Measurements from ENCODE around the gene NXPE3.
A peak's percentile ranks its signal among the peaks of the same experiment; 100 is the strongest.

The NXPE3 gene

GRCh38 chr3:101779047-101779821, at the start of gene NXPE3:
TSS of gene NXPE3 (plus strand) at chr3:101779211. CDS start at chr3:101785597, 6,386 bp downstream.
- no peak for TF ChIP-seq POU6F1 (CRISPR knock-in tag; IDR thresholded peaks at IDR 0.05; ENCODE audit: borderline replicate concordance, low read depth)
- no peak for TF ChIP-seq CREB5 (CRISPR knock-in tag; IDR thresholded peaks at IDR 0.05; ENCODE audit: low read depth)
- TF ChIP-seq PPARA (CRISPR knock-in tag; IDR thresholded peaks at IDR 0.05; ENCODE audit: borderline replicate concordance): no peak
- no peak for TF ChIP-seq ARNTL (CRISPR knock-in tag; IDR thresholded peaks at IDR 0.05; ENCODE audit: borderline replicate concordance, low read depth)
- TF ChIP-seq BACH2 (CRISPR knock-in tag; IDR thresholded peaks at IDR 0.05; ENCODE audit: borderline replicate concordance): no peak
- TF ChIP-seq CSRNP3 (CRISPR knock-in tag; IDR thresholded peaks at IDR 0.05): no peak
- TF ChIP-seq CSDC2 (CRISPR knock-in tag; IDR thresholded peaks at IDR 0.05): no peak
- TF ChIP-seq ZNF8 (CRISPR knock-in tag; IDR thresholded peaks at IDR 0.05): no peak
- TF ChIP-seq OSR1 (CRISPR knock-in tag; IDR thresholded peaks at IDR 0.05): no peak
- no peak for TF ChIP-seq ZNF70 (CRISPR knock-in tag; IDR thresholded peaks at IDR 0.05)
- no peak for TF ChIP-seq TOX (CRISPR knock-in tag; IDR thresholded peaks at IDR 0.05; ENCODE audit: borderline replicate concordance)
- TF ChIP-seq PATZ1 (CRISPR knock-in tag; IDR thresholded peaks at IDR 0.05; ENCODE audit: borderline replicate concordance): no peak
- no peak for TF ChIP-seq GLIS3 (CRISPR knock-in tag; IDR thresholded peaks at IDR 0.05)
- no peak for TF ChIP-seq ZFP3 (CRISPR knock-in tag; IDR thresholded peaks at IDR 0.05)
- peak; percentile 91 for ATAC-seq

- no peak for ATAC-seq
- TF ChIP-seq ZNF70 (CRISPR knock-in tag; IDR thresholded peaks at IDR 0.05): no peak
- TF ChIP-seq TCF4 (CRISPR knock-in tag; IDR thresholded peaks at IDR 0.05; ENCODE audit: borderline replicate concordance): no peak
- TF ChIP-seq POU6F1 (CRISPR knock-in tag; IDR thresholded peaks at IDR 0.05; ENCODE audit: borderline replicate concordance, low read depth): no peak
Observed at GRCh38 chr3:101729586-101729985, 49.4 kb upstream of the NXPE3 start.

GRCh38 chr3:101730839-101731238, 48.2 kb upstream of the NXPE3 start:
- TF ChIP-seq ARNTL (CRISPR knock-in tag; IDR thresholded peaks at IDR 0.05; ENCODE audit: borderline replicate concordance, low read depth) (no peak), CSRNP3 (CRISPR knock-in tag; IDR thresholded peaks at IDR 0.05) (no peak), TCF4 (CRISPR knock-in tag; IDR thresholded peaks at IDR 0.05; ENCODE audit: borderline replicate concordance) (no peak)
- ATAC-seq: no peak

GRCh38 chr3:101732240-101732641, 46.8 kb upstream of the NXPE3 start:
- ATAC-seq: no peak
- TF ChIP-seq TCF4 (CRISPR knock-in tag; IDR thresholded peaks at IDR 0.05; ENCODE audit: borderline replicate concordance): no peak
- TF ChIP-seq ZNF565 (CRISPR knock-in tag; conservative IDR thresholded peaks at IDR 0.05; ENCODE audit: low read depth): no peak
- no peak for TF ChIP-seq RARB (CRISPR knock-in tag; IDR thresholded peaks at IDR 0.05)
- TF ChIP-seq GLIS3 (CRISPR knock-in tag; IDR thresholded peaks at IDR 0.05): no peak

Data from SK-N-SH treated with all-trans-retinoic acid at 6 μM for 48 hours (cell line).